ENCODE measurements around the gene RPLP1. TPM values are rescaled to one million over a fixed set of nuclear protein-coding genes. Genes with fewer than 3 reads are reported as not detected.

RPLP1 gene
- total and polyA plus RNA-seq, 9 of the 15 experiments (the other 6 are each of a cell fraction or from before 2014, with no cell fraction given): 76.3 to 3,053 (median 847) TPM

- TF ChIP-seq ZNF395 (CRISPR knock-in tag; IDR thresholded peaks at IDR 0.05) (no peak), STAG1 (CRISPR knock-in tag; IDR thresholded peaks at IDR 0.05; ENCODE audit: borderline replicate concordance) (no peak), ARID1B (IDR thresholded peaks at IDR 0.05) (no peak), CREB5 (CRISPR knock-in tag; IDR thresholded peaks at IDR 0.05) (no peak), PML (IDR thresholded peaks at IDR 0.05; ENCODE audit: low read length) (peak; percentile 43; the same call in 1 of the 2 replicates), YBX1 (IDR thresholded peaks at IDR 0.05) (no peak), PKNOX1 (IDR thresholded peaks at IDR 0.05) (no peak; the same call in 1 of the 2 replicates), E2F8 (IDR thresholded peaks at IDR 0.05; ENCODE audit: low read depth, partially characterized antibody) (no peak), ZNF316 (IDR thresholded peaks at IDR 0.05) (no peak), TGIF2 (CRISPR knock-in tag; IDR thresholded peaks at IDR 0.05) (0 out of 2 replicates have a peak, but pooled peaks have one; percentile 36), COPS2 (conservative IDR thresholded peaks at IDR 0.05) (no peak), USF2 (CRISPR knock-in tag; IDR thresholded peaks at IDR 0.05) (peak; percentile 75), YY1 (IDR thresholded peaks at IDR 0.05; ENCODE audit: borderline replicate concordance in 1 of 3, control insufficient read depth in 1 of 3, extremely low read depth in 1 of 3, insufficient read depth in 3 of 3, insufficient read length in 1 of 3, insufficient replicate concordance in 2 of 3, low read depth in 1 of 3, low read length in 2 of 3) (peak in 1 of 3 experiments; percentile 11), ATF7 (IDR thresholded peaks at IDR 0.05) (peak; percentile 72), KLF13 (tag; IDR thresholded peaks at IDR 0.05; ENCODE audit: borderline replicate concordance, low read depth) (peak; percentile 66), BACH1 (tag; IDR thresholded peaks at IDR 0.05) (no peak), NR0B1 (IDR thresholded peaks at IDR 0.05; ENCODE audit: partially characterized antibody) (no peak)
These were observed 10.0 kb downstream of the RPLP1 start (continued) for GRCh38 chr15:69462493-69463181.

Data from K562 (cell line).